Nephron (organoid): ENCODE data around the gene DLGAP1.
"Not testable (repeated sequence)": the region's sequence is repeated elsewhere in the genome, so short reads cannot be mapped to it uniquely, and the experiment has no call there.

ENCODE experiments used
- H3K27ac Mint-ChIP-seq, 3 experiments: 2 replicates each; pipeline ENCODE4 v1.8.0; 2020; ENCODE audit warnings: mixed read lengths in 3 of 3, mild to moderate bottlenecking in 2 of 3, moderate library complexity in 1 of 3
- H3K27me3 Mint-ChIP-seq: 2 replicates; pipeline ENCODE4 v1.8.0; 2021; ENCODE audit warnings: low read depth, mild to moderate bottlenecking, moderate library complexity, mixed read lengths
- H3K36me3 Mint-ChIP-seq: 2 replicates; pipeline ENCODE4 v1.8.0; 2020; ENCODE audit warnings: low read depth, mixed read lengths
- H3K4me1 Mint-ChIP-seq: 2 replicates; pipeline ENCODE4 v1.8.0; 2020; ENCODE audit warnings: mixed read lengths
- H3K4me3 Mint-ChIP-seq, 3 experiments: 2 replicates each; pipeline ENCODE4 v1.8.0; 2020; ENCODE audit warnings: mild to moderate bottlenecking in 3 of 3, mixed read lengths in 3 of 3, moderate library complexity in 2 of 3
- H3K9me3 Mint-ChIP-seq: 2 replicates; pipeline ENCODE4 v1.8.0; 2020; ENCODE audit warnings: mixed read lengths
- TF ChIP-seq, protein P1 (sequence below), 3 experiments: fragments of 200-600 bp; sonication (generic); IDR thresholded peaks; one replicate each; pipeline ENCODE4 v1.5.0; 2021; ENCODE audit warnings: antibody characterized with exemption in 3 of 3; ENCODE audit not compliant: unreplicated experiment in 3 of 3

DLGAP1 gene

DNA sequence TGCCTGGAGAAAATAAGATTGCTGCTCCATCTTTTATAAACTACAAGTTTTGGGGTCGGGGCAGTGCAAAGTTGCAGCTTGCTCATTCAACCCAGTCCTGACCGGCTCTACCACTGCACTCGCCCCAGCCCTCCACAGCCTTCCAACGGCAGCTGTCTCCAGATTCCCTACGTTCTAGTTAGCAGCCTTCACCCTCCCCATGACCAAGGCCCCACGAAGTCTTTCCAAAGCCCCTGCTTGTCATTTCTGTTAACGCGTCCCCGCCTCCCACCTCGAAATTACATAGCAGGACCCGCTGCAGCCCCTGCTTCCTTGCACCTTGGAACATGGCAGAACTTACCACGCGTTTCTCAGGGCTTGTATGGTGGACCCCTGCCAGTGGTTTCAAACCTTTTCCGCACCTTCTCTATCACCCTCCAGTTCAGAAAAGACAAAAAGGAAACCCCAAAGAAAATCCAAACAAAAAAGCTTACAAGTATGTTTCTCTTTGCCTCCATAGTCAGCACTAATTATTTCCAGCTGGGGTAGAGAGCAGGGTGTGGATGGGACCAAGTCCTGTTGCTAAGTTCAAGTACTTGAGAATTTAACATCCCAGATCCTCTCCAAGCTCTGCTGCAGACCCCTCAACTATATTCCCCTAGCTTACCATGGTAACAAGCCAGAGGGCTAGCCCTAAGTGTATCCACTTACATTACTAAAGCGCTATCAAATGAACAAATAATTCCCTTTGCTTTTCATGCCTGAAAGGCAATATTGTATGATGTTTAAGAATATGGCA lies 843.6 kb downstream of the DLGAP1 start:
- TF ChIP-seq, protein P1, sequence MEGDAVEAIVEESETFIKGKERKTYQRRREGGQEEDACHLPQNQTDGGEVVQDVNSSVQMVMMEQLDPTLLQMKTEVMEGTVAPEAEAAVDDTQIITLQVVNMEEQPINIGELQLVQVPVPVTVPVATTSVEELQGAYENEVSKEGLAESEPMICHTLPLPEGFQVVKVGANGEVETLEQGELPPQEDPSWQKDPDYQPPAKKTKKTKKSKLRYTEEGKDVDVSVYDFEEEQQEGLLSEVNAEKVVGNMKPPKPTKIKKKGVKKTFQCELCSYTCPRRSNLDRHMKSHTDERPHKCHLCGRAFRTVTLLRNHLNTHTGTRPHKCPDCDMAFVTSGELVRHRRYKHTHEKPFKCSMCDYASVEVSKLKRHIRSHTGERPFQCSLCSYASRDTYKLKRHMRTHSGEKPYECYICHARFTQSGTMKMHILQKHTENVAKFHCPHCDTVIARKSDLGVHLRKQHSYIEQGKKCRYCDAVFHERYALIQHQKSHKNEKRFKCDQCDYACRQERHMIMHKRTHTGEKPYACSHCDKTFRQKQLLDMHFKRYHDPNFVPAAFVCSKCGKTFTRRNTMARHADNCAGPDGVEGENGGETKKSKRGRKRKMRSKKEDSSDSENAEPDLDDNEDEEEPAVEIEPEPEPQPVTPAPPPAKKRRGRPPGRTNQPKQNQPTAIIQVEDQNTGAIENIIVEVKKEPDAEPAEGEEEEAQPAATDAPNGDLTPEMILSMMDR (IDR thresholded peaks at IDR 0.05; ENCODE audit: unreplicated experiment in 3 of 3): no peak
- Mint-ChIP-seq H3K36me3 (no peaks in the 10 kb centered on the region), H3K9me3 (no peaks in the 10 kb centered on the region), H3K27ac (peak overlapping the region; percentile 79 to 89 (median 87)), H3K27me3 (no peaks in the 10 kb centered on the region), H3K4me1 (peaks cover 37% of the 10 kb centered on the region), H3K4me3 (peak overlapping the region; percentile 7 to 39 (median 32))

DNA sequence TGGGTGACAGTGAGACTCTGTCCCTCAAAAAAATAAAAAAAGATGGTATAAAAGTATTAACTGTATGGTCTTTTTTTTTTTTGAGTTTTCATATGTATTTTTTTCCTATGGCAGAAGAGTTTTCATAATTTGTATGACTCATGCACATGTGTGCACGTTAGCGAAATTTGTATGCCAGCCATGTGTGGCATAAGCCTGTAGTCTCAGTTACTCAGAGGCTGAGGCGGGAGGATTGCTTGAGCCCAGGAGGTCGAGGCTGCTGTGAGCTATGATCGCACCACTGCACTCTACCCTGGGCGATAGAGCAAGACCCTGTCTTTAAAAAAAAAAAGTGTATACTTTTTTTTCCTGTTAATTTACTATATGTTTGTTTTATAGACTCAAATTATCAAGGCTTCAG lies 844.3 kb downstream of the DLGAP1 start:
- no peaks in the 10 kb centered on the region for H3K9me3 Mint-ChIP-seq
- TF ChIP-seq, protein P1 (IDR thresholded peaks at IDR 0.05; ENCODE audit: unreplicated experiment in 3 of 3): no peak

DNA sequence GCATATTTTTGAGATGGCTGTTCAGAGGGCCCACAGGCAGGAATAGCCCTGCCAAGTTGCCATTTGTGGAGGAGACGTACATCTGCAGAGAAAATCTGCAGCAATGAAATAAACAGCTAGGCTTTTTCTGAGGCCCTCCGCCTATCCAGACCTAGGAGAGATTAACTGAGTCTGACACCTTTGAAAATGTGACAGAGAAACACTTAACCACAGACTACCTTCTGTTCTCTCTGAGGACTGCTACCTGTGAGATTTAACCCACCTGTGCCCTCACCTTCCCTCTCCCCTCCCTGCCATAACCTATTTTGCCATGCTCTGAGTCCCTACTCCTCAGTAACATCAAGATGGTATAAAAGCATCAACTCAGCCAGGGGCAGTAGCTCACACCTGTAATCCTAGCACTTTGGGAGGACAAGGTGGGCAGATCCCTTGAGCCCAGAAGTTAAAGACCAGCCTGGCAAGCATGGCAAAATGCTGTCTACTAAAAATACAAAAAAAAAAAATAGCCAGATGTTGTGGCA lies 844.9 kb downstream of the DLGAP1 start:
- Mint-ChIP-seq H3K4me3 (no peak overlapping the region), H3K36me3 (no peaks in the 10 kb centered on the region), H3K9me3 (no peaks in the 10 kb centered on the region), H3K27ac (no peak overlapping the region), H3K27me3 (no peaks in the 10 kb centered on the region), H3K4me1 (peaks cover 26% of the 10 kb centered on the region)
- TF ChIP-seq, protein P1 (IDR thresholded peaks at IDR 0.05; ENCODE audit: unreplicated experiment in 3 of 3): no peak

More for the DNA sequence above, 844.3 kb downstream of the DLGAP1 start:
- peak overlapping the region in 2 of 3 experiments; percentile 79 to 89 for H3K27ac Mint-ChIP-seq
- H3K36me3 Mint-ChIP-seq: no peaks in the 10 kb centered on the region
- H3K4me1 Mint-ChIP-seq: peaks cover 32% of the 10 kb centered on the region
- no peak overlapping the region for H3K4me3 Mint-ChIP-seq
- no peaks in the 10 kb centered on the region for H3K27me3 Mint-ChIP-seq

DNA sequence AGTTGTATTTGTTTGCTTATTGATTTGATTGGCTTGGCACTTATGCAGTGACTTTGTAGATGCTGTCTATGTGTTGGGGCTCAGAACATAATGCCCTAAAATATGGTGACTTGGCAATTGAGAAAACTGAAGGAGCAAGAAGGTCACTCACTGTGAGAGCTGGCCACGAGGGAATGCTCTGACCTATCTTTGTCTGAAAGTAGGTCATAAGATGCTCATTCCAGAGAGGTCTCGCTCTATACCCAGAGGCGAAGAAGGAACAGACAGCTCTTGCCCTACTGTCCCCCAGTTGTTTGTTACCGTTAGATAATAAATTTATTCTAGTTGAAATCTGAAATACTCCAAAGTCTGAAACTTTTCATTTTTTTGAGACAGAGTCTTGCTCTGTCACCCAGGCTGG lies 846.6 kb downstream of the DLGAP1 start:
- Mint-ChIP-seq H3K36me3 (no peaks in the 10 kb centered on the region), H3K27me3 (no peaks in the 10 kb centered on the region), H3K9me3 (no peaks in the 10 kb centered on the region), H3K4me1 (peaks cover 23% of the 10 kb centered on the region), H3K4me3 (no peak overlapping the region), H3K27ac (no peak overlapping the region)
- TF ChIP-seq, protein P1 (IDR thresholded peaks at IDR 0.05; ENCODE audit: unreplicated experiment in 3 of 3): no peak

DNA sequence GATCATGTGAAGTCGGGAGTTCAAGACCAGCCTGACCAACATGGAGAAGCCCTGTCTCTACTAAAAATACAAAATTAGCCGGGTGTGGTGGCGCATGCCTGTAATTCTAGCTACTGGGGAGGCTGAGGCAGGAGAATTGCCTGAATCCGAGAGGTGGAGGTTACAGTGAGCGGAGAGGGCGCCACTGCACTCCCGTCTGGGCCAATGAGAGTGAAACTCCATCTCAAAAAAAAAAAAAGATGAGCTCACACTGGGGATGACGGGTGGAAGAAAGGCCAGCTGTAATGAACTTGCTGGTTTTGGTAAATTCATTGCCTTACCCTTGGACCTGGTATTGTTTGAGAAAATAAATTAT lies 847.0 kb downstream of the DLGAP1 start:
- H3K27ac Mint-ChIP-seq, H3K36me3 Mint-ChIP-seq, H3K27me3 Mint-ChIP-seq, H3K9me3 Mint-ChIP-seq, H3K4me3 Mint-ChIP-seq: not testable (repeated sequence)
- peaks cover 23% of the 10 kb centered on the region for H3K4me1 Mint-ChIP-seq

DNA sequence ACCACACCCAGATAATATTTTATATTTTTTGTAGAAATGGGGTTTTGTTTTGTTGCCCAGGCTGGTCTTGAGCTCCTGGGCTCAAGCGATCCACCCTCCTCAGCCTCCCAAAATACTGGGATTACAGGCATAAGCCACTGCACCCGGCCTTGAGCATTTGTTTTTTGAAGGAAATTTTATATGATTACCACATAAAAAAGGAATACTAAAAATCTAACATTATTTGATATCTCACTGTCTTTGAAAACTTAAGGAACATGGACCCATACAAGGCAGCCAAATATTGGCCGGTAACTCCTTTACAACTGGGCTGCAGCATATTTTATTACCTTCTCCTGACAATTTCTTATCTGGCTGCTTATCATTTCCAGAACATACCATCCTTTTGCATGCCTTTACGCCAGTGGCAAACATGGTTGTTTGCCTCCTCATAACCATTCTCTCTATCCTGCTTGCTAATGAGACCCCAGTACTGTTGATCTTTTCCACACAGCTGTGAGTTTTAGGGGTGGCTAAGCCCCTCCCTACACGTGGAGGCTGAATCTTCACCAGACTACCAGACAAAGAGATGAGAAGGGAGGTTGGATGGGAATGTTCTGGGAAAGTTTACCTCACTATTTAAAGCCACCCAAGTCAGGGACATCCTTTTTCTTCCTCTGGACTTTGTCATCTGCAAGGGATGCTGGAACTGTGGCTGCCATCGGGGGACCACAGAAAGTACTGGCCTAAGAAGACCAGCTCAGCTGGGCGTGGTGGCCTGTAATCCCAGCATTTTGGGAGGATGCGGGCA lies 847.6 kb downstream of the DLGAP1 start:
- Mint-ChIP-seq H3K9me3 (no peaks in the 10 kb centered on the region), H3K27ac (peak overlapping the region in 2 of 3 experiments; percentile 56 to 67), H3K4me3 (peak overlapping the region in 1 of 3 experiments; percentile 22), H3K4me1 (peaks cover 23% of the 10 kb centered on the region), H3K36me3 (no peaks in the 10 kb centered on the region), H3K27me3 (no peaks in the 10 kb centered on the region)
- TF ChIP-seq, protein P1 (IDR thresholded peaks at IDR 0.05; ENCODE audit: unreplicated experiment in 3 of 3): no peak

DNA sequence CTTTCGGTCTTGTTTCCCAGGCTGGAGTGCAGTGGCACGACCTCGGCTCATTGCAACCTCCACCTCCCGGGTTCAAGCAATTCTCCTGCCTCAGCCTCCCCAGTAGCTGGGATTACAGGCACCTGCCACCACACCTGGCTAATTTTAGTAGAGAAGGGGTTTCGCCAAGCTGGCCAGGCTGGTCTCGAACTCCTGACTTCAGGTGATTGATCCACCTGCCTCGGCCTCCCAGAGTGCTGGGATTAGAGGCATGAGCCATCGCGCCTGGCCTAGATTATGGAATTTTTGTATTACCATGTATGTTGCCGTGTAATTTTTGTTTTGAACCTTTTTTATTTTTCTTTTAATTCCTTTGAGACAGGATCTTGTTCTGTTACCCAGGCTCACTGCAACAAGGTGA lies 848.2 kb downstream of the DLGAP1 start:
- H3K4me1 Mint-ChIP-seq: peaks cover 22% of the 10 kb centered on the region
- not testable (repeated sequence) for H3K27me3 Mint-ChIP-seq, H3K9me3 Mint-ChIP-seq, H3K27ac Mint-ChIP-seq, H3K36me3 Mint-ChIP-seq, H3K4me3 Mint-ChIP-seq
